ENCODE data around the gene HPX. TPM values are rescaled to one million over a fixed set of nuclear protein-coding genes. Genes with fewer than 3 reads are reported as not detected.

Gene HPX
- total RNA-seq, 1 experiment from 2014 or later = 1.2 TPM

- peaks cover 3 to 4% of the 10 kb centered on the region in 2 experiments; a peak in 3 of 4 replicates for H3K4me1 Mint-ChIP-seq
- no peak overlapping the region for H3K4ac ChIP-seq (ENCODE audit: low read depth, low read length)
- H2BK20ac ChIP-seq (ENCODE audit: low read depth, low read length, poor library complexity, severe bottlenecking) = no peak overlapping the region
- no peak overlapping the region for H2AFZ ChIP-seq (ENCODE audit: low read length)
- H2AK5ac ChIP-seq (ENCODE audit: insufficient read length, low read length) = no peak overlapping the region
- DNase-seq = no peak
- H3K23me2 ChIP-seq (ENCODE audit: insufficient read length, low read depth, low read length, poor library complexity, severe bottlenecking) = peaks cover 6% of the 10 kb centered on the region
- H2BK120ac ChIP-seq (ENCODE audit: low read depth, low read length, poor library complexity, severe bottlenecking) = no peak overlapping the region
- H3K9ac ChIP-seq (ENCODE audit: extremely low read depth, insufficient read length, low read length) = no peak overlapping the region
- peaks cover 12% of the 10 kb centered on the region for H3K79me1 ChIP-seq (ENCODE audit: insufficient read depth, low read depth, low read length, poor library complexity, severe bottlenecking)
- H3K9me3 Mint-ChIP-seq = no peaks in the 10 kb centered on the region
- no peak overlapping the region for H3T11ph ChIP-seq (ENCODE audit: low read length)
- no peak overlapping the region for H3K56ac ChIP-seq (ENCODE audit: insufficient read length, low read depth, low read length)
- peaks cover 8% of the 10 kb centered on the region; the same call in 1 of the 2 replicates for H3K79me2 ChIP-seq (ENCODE audit: insufficient read depth, low read length)
- peaks cover 14 to 17% (median 15%) of the 10 kb centered on the region in 3 experiments; a peak in 6 of 7 replicates for H3K36me3 Mint-ChIP-seq (ENCODE audit: insufficient read depth in 1 of 3, low read depth in 3 of 3)
- no peak overlapping the region for H3K27ac Mint-ChIP-seq
- no CpG with 5 or more reads among the region's 3 CpGs for WGBS (ENCODE audit: extremely low coverage, insufficient read length, low lambda C conversion rate)
- no peaks in the 10 kb centered on the region; the same call in 1 of the 2 replicates for H3K27me3 Mint-ChIP-seq (ENCODE audit: low read depth)
- no peak overlapping the region for H2BK15ac ChIP-seq (ENCODE audit: low read depth, low read length)
- H3K23ac ChIP-seq (ENCODE audit: insufficient read length, low read depth, low read length) = no peak overlapping the region
- no peaks in the 10 kb centered on the region for H4K20me1 ChIP-seq (ENCODE audit: control insufficient read depth, insufficient read depth, insufficient read length)
- H4K91ac ChIP-seq (ENCODE audit: insufficient read length, low read depth, low read length) = no peak overlapping the region
- H2BK5ac ChIP-seq (ENCODE audit: insufficient read length, low read length) = no peak overlapping the region
- no peak for TF ChIP-seq CTCF (conservative IDR thresholded peaks at IDR 0.05)
- no peak overlapping the region for H3K27ac ChIP-seq (ENCODE audit: insufficient read length, low read depth, low read length)
- H4K5ac ChIP-seq (ENCODE audit: insufficient read length, low read depth, low read length) = no peak overlapping the region
- H2BK12ac ChIP-seq (ENCODE audit: insufficient read length, low read depth, low read length) = no peak overlapping the region
- H3K4me3 Mint-ChIP-seq = no peak overlapping the region
- H3K4me1 ChIP-seq (ENCODE audit: insufficient read depth, low read length) = no peaks in the 10 kb centered on the region
- H3K27me3 ChIP-seq (ENCODE audit: insufficient read depth, low read length) = no peaks in the 10 kb centered on the region
- no peak overlapping the region for H4K8ac ChIP-seq (replicated peaks; ENCODE audit: insufficient read length, low read depth, low read length)
- no peak overlapping the region for H3K18ac ChIP-seq (ENCODE audit: insufficient read length, low read depth, low read length)
- H3K4me2 ChIP-seq (ENCODE audit: insufficient read depth, insufficient read length, low read length) = no peak overlapping the region
- H3K14ac ChIP-seq (ENCODE audit: insufficient read depth, low read length) = no peak overlapping the region
- H3K9me3 ChIP-seq (ENCODE audit: control insufficient read depth, low read depth, low read length) = no peaks in the 10 kb centered on the region
These were observed 45.5 kb upstream of the HPX start for GRCh38 chr11:6486256-6486655.
